ENCODE data around the gene SEC24C.
A peak's percentile ranks its signal among the peaks of the same experiment; 100 is the strongest.

Gene SEC24C

DNA sequence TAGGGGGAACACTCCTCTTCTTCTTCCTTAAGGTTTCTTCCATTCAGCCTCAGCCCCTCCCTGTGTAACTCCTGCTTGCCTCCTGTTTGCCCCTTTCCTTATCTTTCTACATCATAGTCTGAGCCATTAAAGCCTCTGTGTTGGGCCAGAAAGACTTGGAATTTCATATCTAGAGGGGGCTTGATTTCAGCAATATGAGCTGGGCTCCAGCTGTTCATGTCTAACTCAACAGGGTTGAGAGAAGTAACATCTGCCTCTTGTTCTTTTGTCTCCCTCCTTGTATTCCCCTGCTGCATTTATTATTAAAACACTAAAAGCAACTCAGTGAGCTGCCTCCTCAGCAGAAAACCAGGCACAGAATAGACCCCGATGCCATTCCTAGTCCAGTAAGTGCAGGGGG, 17.6 kb downstream of the SEC24C start:
- no peak for DNase-seq
- in situ Hi-C loops (cut with HindIII; ENCODE audit: low pct_ligation_motif_present, low pct_unique_long_range_greater_than_20kb, low sequenced_read_pairs) = no loop called here

DNA sequence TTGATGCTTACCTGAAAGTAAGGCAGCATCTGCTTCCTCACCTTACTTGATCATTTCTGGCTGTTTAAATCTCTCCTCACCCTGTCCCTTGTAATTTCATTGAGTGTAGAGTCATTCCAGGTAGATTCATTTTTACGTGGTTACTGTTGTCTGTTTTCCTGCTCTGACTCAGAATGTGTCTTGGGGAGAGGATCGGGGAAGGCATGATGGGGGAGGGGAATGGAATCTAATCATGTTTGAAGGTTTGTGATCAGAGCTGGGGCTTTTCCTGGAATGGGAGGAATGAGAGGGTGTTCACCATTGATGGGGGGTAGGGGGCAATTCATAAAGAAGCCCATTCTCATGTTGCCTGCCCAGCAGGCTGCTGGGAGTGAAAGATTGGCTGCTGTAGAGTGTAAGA, 18.7 kb downstream of the SEC24C start:
- no peak for DNase-seq
- in situ Hi-C loops (cut with HindIII; ENCODE audit: low pct_ligation_motif_present, low pct_unique_long_range_greater_than_20kb, low sequenced_read_pairs) = no loop called here

- in situ Hi-C loops (cut with HindIII; ENCODE audit: low pct_ligation_motif_present, low pct_unique_long_range_greater_than_20kb, low sequenced_read_pairs) = no loop called here
- no peak for DNase-seq
Observed at GRCh38 chr10:73763343-73763742, 19.2 kb downstream of the SEC24C start.

- in situ Hi-C loops (cut with HindIII; ENCODE audit: low pct_ligation_motif_present, low pct_unique_long_range_greater_than_20kb, low sequenced_read_pairs) = no loop called here
- DNase-seq = no peak
Observed at GRCh38 chr10:73765066-73765465, 20.9 kb downstream of the SEC24C start.

GRCh38 chr10:73768881-73769280, 24.7 kb downstream of the SEC24C start:
- in situ Hi-C loops (cut with HindIII; ENCODE audit: low pct_ligation_motif_present, low pct_unique_long_range_greater_than_20kb, low sequenced_read_pairs) = no loop called here
- DNase-seq = no peak

- no peak for DNase-seq
- in situ Hi-C loops (cut with HindIII; ENCODE audit: low pct_ligation_motif_present, low pct_unique_long_range_greater_than_20kb, low sequenced_read_pairs) = no loop called here
Observed at GRCh38 chr10:73769396-73769795, 25.2 kb downstream of the SEC24C start.

GRCh38 chr10:73771722-73772280, 27.6 kb downstream of the SEC24C start:
- DNase-seq = peak; percentile 84
- in situ Hi-C loops (cut with HindIII; ENCODE audit: low pct_ligation_motif_present, low pct_unique_long_range_greater_than_20kb, low sequenced_read_pairs) = no loop called here

GRCh38 chr10:73772281-73773151, 28.3 kb downstream of the SEC24C start:
- in situ Hi-C loops (cut with HindIII; ENCODE audit: low pct_ligation_motif_present, low pct_unique_long_range_greater_than_20kb, low sequenced_read_pairs) = no loop called here
- DNase-seq = peak; percentile 80

GRCh38 chr10:73773152-73773879, 29.1 kb downstream of the SEC24C start:
- in situ Hi-C loops (cut with HindIII; ENCODE audit: low pct_ligation_motif_present, low pct_unique_long_range_greater_than_20kb, low sequenced_read_pairs) = no loop called here
- DNase-seq = peak; percentile 19

- in situ Hi-C loops (cut with HindIII; ENCODE audit: low pct_ligation_motif_present, low pct_unique_long_range_greater_than_20kb, low sequenced_read_pairs) = no loop called here
- peak; percentile 51 for DNase-seq
Observed at GRCh38 chr10:73774637-73775036, 30.5 kb downstream of the SEC24C start.

- in situ Hi-C loops (cut with HindIII; ENCODE audit: low pct_ligation_motif_present, low pct_unique_long_range_greater_than_20kb, low sequenced_read_pairs) = no loop called here
- DNase-seq = no peak
Observed at GRCh38 chr10:73779018-73779417, 34.8 kb downstream of the SEC24C start.

DNA sequence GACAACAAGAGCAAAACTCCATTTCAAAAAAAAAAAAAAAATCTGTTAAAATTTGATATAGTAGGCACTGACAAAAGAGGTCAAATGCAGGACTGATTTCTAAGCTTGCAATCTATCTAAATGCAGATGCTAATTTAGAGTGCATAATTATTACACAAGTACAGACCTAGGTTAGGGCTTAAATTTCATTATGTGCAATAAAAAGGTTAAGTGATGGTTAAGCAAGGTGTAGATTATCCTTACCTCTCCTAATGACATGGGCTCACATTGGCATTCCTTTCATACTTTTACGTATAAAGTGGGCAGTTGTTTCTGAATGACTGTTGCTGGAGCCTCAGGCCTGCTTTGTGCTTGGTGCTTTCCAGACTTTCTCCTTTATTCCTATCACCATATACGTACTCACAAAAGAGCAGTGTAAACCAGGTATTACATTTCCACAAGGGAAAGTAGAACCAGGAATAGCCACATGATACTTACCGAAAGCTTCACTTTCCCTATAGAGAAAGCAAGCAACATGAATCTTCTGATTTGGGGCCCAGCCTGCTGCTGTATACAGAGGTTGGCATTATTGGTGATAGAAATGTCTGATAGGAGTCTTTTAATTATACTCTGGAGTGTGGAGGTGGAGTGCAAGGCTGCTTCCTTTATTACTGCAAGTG, 35.5 kb downstream of the SEC24C start:
- in situ Hi-C loops (cut with HindIII; ENCODE audit: low pct_ligation_motif_present, low pct_unique_long_range_greater_than_20kb, low sequenced_read_pairs) = no loop called here
- no peak for DNase-seq

DNA sequence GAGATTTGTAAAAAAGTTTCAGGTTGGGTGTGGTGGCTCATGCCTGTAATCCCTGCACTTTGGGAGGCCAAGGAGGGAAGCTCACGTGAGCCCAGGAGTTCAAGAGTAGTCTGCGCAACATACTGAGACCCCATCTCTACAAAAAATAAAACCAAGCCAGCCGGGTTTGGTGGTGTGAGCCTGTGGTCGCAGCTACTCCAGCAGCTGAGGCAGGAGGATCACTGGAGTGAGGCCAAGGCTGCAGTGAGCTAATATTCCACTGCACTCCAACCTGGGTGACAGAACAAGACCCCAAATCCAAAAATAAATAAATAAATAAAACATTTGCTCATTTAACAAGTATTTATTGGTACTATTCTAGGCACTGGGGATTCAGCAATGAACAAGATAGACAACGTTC, 36.1 kb downstream of the SEC24C start:
- in situ Hi-C loops (cut with HindIII; ENCODE audit: low pct_ligation_motif_present, low pct_unique_long_range_greater_than_20kb, low sequenced_read_pairs) = no loop called here
- DNase-seq = no peak

- in situ Hi-C loops (cut with HindIII; ENCODE audit: low pct_ligation_motif_present, low pct_unique_long_range_greater_than_20kb, low sequenced_read_pairs) = no loop called here
- DNase-seq = no peak
Observed at GRCh38 chr10:73780966-73781365, 36.8 kb downstream of the SEC24C start.

- DNase-seq = no peak
- in situ Hi-C loops (cut with HindIII; ENCODE audit: low pct_ligation_motif_present, low pct_unique_long_range_greater_than_20kb, low sequenced_read_pairs) = no loop called here
Observed at GRCh38 chr10:73781548-73781878, 37.3 kb downstream of the SEC24C start.

DNA sequence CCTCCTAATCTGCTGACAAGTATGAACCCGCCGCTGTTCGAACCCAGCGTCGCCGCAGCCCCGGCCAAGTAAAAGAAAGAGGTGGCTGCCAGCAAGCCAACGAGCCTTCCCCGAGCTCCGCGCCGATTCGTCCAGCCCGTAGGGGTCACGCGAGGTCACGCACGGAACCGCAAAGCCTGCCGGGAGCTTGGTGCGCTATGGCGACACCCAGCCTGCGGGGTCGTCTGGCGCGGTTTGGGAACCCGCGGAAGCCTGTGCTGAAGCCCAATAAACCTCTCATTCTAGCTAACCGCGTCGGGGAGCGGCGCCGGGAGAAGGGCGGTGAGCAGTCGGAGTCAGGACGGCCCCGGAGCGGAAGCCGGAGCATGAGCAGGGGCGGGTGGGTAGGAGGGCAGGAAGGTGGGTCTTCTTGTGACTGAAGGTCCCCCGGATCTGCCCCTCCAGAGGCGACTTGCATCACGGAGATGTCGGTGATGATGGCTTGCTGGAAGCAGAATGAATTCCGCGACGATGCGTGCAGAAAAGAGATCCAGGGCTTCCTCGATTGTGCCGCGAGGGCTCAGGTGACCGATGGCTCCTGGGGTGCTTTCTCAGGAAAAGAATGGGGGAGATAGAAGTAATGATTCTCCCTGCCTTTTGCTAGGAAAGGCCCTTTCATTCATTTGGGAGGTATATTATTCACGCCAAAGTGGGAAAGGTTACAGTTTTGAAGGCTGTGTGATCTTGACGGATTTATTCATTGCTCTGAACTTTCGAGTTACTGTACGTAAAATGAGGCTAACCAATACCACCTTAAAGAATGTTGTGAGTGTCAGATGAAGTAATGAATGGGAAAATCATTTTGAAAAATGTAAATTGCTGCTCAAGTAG, 37.9 kb downstream of the SEC24C start, which contains the start of gene CHCHD1:
Gene CHCHD1, plus strand, starts transcription at position 170 of the 870 bp plus-strand sequence. Its CDS starts 28 bp downstream, at position 198.
- in situ Hi-C loops (cut with HindIII; ENCODE audit: low pct_ligation_motif_present, low pct_unique_long_range_greater_than_20kb, low sequenced_read_pairs) = no loop called here
- peak; percentile 91 for DNase-seq

DNA sequence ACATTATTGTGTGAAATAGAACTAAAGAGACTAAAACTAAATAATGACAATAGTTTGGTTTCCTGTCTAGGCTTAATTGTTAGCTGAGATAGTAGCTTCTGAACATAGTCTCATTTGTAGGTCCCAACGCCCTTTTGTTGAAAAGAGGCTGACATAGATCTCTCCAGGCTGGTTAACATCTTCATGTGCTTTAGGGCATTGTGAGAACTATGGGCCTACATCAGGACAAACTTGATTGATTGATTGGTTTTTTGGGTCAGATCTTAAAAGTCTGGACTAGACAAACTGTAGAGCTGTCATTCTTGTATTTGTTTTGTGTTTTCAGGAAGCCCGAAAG, 38.5 kb downstream of the SEC24C start:
- DNase-seq = no peak
- in situ Hi-C loops (cut with HindIII; ENCODE audit: low pct_ligation_motif_present, low pct_unique_long_range_greater_than_20kb, low sequenced_read_pairs) = no loop called here

DNA sequence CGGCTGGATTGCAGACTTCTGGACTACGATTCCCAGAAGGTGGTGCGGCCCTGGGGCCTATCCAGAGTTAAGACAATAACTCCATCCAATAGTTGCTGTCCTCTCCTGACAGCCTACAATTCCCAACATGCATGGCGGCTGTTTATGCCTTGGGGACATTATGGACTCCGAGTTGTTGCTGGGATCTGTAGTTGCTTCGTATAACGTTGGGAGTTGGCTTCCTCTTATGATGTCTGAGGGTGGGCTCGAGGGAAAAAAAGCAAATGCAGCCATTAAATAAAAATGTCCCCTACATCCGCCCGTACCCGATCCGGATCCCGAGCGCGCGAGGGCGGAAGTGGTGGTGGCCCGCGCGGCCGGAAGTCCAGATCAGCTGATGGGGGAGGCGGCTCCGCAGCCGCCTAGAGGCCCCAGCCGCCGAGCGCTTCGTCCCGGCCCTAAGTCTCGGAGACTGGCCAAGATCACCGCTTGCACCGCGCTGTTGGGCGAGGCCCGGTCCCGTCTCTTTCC, 41.1 kb downstream of the SEC24C start, which contains the start of gene ZSWIM8:
Gene ZSWIM8, plus strand, starts transcription at position 396 of the 510 bp plus-strand sequence. CDS start 273 bp downstream, outside the sequence.
- in situ Hi-C loops (cut with HindIII; ENCODE audit: low pct_ligation_motif_present, low pct_unique_long_range_greater_than_20kb, low sequenced_read_pairs) = no loop called here
- DNase-seq = peak; percentile 97

Measured in ACHN (cell line).